ENCODE results near the gene FADS2.

The FADS2 gene

DNA sequence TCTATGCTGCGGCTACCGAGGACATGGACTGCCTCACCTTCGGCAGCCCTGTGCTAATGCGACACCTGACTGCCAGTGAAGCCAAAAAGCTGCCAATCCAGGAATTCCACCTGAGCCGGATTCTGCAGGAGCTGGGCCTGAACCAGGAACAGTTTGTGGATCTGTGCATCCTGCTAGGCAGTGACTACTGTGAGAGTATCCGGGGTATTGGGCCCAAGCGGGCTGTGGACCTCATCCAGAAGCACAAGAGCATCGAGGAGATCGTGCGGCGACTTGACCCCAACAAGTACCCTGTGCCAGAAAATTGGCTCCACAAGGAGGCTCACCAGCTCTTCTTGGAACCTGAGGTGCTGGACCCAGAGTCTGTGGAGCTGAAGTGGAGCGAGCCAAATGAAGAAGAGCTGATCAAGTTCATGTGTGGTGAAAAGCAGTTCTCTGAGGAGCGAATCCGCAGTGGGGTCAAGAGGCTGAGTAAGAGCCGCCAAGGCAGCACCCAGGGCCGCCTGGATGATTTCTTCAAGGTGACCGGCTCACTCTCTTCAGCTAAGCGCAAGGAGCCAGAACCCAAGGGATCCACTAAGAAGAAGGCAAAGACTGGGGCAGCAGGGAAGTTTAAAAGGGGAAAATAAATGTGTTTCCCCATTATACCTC lies 32.1 kb upstream of the FADS2 start:
- no peak for DNase-seq (ENCODE audit: low spot score)

- DNase-seq (ENCODE audit: low spot score): peak; percentile 78
Observed at GRCh38 chr11:61797263-61797944, 30.7 kb upstream of the FADS2 start.

DNA sequence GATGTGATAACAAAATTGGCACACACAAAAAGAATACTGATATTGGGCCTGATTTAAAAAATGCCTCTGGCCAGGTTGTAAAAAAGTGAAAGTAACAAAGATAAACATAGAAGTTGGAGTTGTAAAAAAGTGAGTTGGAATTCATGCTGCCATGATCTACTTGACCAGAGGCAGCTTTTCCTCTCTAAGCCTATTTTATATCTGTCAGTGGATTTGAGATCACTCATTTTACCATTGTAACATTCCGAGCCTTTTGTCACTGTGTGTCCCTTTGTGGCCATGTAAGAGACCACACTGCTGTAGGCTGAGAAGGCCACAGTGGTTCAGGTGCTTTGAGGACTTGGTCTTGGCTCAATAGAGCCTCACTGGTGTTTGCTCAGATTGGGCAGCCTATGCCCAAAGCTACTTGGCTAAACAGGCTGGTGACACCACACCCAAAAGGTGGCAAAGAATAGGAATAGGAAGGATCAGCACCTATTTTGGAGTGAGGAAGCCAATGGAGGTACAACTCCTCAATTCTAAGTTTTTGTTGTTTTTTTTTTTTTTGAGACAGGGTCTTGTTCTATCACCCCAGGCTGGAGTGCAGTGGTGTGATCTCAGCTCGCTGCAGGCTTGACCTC lies 28.3 kb upstream of the FADS2 start:
- DNase-seq (ENCODE audit: low spot score): no peak

DNA sequence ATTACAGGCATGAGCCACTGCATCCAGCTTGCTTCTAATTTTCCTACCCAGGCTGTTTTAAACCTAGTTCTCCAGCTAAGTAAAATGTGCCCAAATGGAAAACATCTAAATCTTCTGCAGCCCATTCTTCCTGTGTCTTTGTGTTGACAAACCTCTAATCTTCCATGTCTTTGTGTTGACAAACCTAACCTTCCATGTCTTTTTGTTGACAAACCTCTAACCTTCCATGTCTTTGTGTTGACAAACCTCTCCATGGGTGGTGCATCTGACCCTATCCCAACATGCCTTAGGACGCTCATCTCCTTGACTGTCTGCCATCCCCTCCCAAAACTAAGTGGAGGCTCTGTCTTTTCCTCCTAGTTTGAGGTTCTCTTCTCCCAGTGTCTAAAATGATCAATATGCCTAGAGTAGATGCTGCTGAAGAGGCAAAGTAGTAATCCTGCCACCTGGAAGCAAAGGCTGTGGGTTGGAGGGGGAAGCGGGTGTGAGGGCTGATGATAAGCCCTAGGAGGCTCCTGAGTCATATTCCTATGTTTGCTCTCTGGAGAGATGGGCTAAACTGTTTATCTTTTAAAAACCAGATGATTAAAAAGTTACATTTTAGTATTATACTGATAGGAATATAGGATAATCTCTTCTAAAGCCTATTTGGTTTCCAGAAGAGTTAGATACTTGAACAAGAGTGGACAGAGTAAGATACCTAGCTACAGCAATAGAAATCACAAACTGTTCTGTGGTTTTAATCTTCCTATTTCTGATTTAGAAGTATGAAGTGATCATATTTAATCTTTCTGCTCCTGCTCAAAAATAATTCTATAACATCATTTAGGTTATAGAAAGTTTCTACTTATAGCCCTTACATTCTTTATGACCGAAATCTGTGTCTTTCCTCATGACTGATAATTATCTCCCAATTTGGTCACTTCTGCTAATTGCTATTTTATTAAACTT lies 27.5 kb upstream of the FADS2 start:
- no peak for DNase-seq (ENCODE audit: low spot score)

- DNase-seq (ENCODE audit: low spot score): no peak
Observed at GRCh38 chr11:61802605-61803004, 25.5 kb upstream of the FADS2 start.

DNA sequence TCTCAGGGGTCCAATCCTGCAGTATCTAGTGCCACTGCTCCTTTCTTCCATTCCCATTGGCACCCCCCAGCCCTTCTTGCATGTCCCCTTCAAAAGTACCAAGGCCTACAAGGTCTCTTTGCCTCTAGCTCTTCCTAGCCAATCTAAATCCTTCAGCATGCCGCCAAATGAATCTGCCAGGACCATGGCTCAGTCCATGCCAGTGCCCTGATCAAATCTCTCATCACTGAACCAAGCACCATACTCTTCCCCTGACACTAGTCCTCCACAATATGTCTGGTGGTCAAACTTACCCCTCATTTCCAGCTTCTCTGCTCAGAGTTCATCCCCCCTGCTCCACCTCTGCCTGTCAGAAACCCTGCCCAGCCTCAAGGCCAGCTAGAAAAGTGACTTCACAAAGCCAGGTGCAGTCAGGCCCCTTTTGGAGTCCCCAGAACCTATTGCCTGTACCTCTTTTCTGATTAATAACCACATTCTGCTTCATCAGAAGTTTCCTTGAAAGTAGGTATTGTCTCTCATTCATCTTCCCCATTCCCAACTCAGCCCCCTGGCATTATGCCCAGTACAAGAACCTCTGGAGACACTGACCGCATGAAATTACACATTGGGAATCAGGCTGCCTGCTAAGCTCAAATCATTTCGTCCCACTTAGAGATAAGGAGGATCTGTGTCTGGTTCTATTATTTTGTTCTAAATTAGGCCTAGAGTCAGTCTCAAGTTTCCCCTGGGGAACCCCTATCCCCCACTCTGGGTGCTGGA lies 24.0 kb upstream of the FADS2 start:
- DNase-seq (ENCODE audit: low spot score): no peak

DNA sequence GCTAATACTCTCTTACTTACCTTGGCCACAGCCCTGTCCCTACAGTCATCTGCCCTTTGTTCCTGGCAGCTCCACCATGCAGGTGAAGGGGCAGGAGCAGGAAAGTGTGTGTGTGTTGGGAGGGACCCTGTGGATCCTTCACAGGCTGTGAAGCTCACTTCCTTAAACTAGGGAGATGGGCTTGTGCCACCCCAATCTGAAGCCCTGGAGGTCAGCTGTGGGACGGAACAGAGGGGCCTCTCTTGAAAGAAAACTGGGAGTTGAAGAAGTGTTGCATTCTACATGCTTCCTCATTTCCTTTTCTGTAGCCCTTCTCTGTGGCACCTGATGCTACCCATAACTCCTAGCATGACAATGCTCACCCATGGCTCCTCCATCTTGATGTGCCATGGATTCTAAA lies 23.0 kb upstream of the FADS2 start:
- DNase-seq (ENCODE audit: low spot score): no peak

GRCh38 chr11:61806785-61807184 lies 21.3 kb upstream of the FADS2 start:
- DNase-seq (ENCODE audit: low spot score): no peak

DNA sequence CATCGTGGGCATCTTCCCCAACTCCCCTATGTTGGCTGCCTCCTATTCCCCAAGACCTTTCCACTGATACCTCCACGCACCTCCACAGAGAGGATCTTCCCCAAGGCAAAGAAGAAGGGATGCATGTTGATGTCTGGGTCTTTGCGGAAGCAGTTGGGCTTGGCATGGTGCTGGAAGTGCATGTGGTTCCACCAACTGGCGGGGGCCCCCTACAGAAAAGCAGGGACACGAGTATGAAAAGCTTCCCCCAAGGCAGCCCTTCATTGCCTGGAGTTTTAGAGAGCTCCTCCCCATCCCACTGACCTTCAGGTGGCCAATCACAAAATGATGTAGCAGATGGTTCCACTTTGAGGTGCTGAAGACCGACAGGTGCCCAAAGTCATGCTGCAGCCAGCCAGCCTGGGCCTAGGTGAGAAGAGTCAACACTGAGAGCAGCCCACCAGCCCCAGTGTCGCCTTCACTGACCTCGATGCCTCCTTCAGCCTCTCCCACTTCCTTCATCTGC lies 17.4 kb upstream of the FADS2 start:
- no peak for DNase-seq (ENCODE audit: low spot score)

- no peak for DNase-seq (ENCODE audit: low spot score)
Observed at GRCh38 chr11:61811831-61812230, 16.3 kb upstream of the FADS2 start.

GRCh38 chr11:61812736-61813411 lies 15.2 kb upstream of the FADS2 start:
- no peak for DNase-seq (ENCODE audit: low spot score)

- peak; percentile 71 for DNase-seq (ENCODE audit: low spot score)
Observed at GRCh38 chr11:61814247-61814957, 13.7 kb upstream of the FADS2 start.

DNA sequence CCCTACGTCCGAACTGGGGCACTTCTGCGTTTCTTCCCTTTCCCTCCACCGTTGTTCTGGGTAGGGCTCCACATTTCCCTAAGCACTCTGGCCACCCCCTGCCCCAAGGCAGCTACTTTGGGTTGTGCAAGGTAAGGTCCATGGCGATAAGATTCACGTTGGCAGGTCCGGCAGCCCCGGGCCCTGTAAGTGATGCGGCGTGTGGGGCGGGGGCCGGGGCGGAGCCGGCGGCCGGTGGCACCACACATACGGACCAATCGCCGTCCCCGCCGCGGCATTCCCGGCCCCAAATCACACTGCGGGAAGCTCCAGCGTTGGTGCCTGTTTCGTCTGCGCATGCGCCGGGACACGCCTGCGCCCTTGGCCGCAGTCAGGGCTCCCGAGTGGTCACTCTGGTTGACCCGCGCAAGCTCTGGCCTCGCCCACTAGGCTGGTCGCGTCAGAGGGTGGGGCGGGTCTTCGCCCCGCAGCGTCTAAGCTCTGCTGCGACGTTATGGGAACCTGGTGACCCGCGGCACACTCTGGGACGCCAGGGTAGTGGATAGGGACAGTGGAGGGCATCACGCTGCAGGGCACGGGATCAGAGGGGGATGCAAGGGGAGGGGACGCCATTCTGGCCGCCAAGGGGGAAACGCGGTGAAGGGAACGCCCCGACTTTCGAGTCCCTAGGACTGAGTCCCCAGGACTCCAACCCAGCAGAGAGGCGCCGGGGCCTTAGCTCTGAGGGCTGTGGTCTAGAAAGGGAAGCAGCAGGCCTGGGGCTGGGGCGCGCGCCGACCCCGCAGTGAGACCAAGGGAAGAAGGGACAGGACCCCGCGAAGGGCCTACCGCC lies 12.9 kb upstream of the FADS2 start:
- DNase-seq (ENCODE audit: low spot score): peak; percentile 97

DNA sequence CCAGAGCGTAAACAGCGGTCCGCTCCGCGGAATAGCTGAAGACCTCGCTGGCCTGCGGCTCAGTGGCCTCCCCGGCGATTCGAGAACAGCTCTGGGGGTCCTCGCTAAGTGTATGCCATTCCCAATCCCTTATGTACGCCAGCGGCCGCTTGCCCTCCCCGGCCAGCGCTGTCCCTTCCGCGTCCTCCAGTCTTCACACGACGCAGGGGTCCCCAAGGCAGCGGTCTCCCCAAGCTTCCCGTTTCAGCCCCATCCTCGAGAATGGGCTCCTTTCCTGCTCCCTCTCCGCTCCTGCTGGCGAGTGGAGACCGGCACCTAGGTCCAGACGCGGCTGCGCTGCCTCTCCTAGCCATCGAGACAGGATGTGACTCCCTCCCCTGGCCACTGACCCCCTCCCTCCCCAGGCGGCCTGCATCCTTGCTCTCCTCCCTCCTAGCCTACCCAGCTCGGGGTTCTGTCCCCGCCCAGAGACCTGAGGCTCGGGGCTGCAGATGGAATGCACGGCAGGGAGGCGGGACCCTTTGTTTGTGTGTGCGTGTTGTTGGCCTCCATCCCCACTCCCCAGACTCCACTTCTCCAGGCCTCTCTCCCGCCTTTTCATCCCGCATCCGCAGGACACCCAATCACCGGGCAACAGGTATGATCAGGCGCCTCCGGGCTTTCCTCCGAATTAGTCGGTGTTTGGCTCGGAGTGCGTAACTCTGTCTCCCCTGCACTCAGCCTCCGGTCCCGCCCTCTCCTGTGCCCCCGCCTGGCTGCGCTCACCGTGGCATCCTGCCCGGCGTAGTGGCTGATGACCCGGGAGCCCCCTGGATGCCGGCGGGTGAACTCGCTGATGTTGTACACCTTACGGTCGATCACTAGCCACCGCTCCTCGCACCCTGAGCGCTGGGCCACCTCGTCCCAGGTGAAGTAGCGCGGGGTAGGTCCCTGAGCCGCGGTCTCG lies 12.0 kb upstream of the FADS2 start:
- DNase-seq (ENCODE audit: low spot score): peak; percentile 65

DNA sequence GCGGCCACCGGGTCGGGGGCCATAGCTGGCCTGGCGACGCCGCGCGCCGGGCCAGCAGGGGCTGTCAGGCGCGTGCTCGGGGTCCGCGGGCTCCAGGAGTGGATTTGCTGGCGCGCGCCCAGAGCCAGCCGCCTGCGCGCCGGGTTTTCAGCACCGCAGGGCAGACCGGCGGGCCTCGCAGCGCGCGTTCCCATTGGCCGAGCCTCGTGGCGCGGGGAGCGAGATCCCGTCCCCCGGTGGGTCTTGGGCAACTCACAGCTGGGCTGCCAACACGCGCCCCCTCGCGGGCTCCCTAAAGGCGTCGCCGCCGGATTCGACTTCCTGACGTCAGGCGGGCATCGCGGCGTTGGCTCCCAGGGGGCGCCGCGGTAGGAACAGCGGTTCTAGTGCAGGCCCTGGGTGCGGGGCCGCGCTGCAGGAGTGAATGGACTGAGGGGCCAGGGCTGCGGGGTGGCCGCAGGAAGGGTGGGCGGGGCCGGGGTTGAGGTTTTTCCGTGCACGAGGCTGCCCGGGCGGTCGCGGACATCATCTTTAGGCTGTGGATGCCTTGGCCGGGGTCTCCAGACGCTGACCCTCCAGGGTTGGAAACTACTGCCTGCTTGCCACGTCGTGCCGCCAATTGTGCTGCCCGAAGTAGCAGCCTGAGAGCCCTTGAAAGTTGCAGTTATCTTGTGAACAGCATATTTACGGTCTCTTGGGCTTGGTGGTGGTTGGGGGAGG lies 11.2 kb upstream of the FADS2 start, which contains the start of gene FADS1:
Gene FADS1 (minus strand): TSS at position 268 of the 720 bp plus-strand sequence. CDS start 74 bp downstream, at position 194.
- peak; percentile 98 for DNase-seq (ENCODE audit: low spot score)

DNA sequence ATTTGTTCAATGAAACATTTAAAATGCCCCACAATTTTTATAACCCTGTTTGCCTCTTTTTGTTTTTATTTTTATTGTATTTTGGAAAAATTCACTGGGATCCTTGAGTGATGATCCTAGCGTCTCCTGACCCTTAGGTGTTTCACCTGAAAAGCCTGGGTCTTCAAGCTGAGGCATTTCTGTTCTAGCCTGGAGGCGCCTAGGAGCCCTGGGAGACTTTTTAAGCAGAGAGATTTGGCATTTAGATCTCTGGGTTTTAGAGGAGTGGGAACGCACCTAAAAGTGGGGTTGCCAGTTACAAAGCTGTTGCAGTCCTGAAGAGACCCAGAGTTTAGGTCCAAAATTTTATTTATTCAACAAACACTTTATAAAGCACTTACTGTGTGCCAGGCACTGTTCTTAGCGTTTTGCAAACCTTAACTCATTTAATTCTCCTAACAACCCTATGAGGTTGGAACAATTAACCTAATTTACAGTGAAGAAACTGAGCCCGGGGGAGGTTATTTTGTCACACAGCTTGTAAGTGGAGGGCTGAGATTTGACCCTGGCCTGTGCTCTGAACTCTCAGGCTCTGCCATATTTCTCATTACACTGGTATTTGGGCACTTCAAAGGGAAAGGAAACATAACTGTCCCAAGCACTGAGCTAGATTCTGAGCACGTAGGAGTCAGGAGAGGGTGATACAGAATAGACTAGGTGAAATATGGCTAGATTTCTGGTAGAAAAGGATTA lies 10.5 kb upstream of the FADS2 start:
- no peak for DNase-seq (ENCODE audit: low spot score)
